Smooth muscle cell (in vitro differentiated cells): ENCODE measurements around the gene SIPA1L3. TPM values are rescaled to one million over a fixed set of nuclear protein-coding genes. Genes with fewer than 3 reads are reported as not detected.

Experiments
- DNase-seq: peaks from one replicate; lab custom pipeline; 2025; ENCODE audit not compliant: unreplicated experiment; lab: John Stamatoyannopoulos, UW
- H2AFZ ChIP-seq: fragments of 200-600 bp; sonication (generic); 2 replicates; pipeline ENCODE4 v1.6.0; 2016; ENCODE audit warnings: antibody characterized with exemption, low read depth, mild to moderate bottlenecking
- H3F3A ChIP-seq: fragments of 200-600 bp; sonication (generic); 2 replicates; pipeline ENCODE4 v1.6.0; 2017; ENCODE audit warnings: antibody characterized with exemption, low read depth
- H3K27ac ChIP-seq: fragments of 200-600 bp; sonication (generic); 2 replicates; pipeline ENCODE4 v1.5.1; 2016; ENCODE audit warnings: low read depth, mild to moderate bottlenecking
- H3K27me3 ChIP-seq: fragments of 200-600 bp; sonication (generic); 2 replicates; pipeline ENCODE4 v1.6.1; 2016; ENCODE audit warnings: low read depth, mild to moderate bottlenecking
- H3K36me3 ChIP-seq: fragments of 200-600 bp; sonication (generic); 2 replicates; pipeline ENCODE4 v1.5.1; 2016; ENCODE audit warnings: low read depth
- H3K4me1 ChIP-seq: fragments of 200-600 bp; sonication (generic); 2 replicates; pipeline ENCODE4 v1.5.1; 2016; ENCODE audit warnings: low read depth
- H3K4me2 ChIP-seq: fragments of 200-600 bp; sonication (generic); 2 replicates; pipeline ENCODE4 v1.6.0; 2016; ENCODE audit warnings: mild to moderate bottlenecking
- H3K4me3 ChIP-seq: fragments of 200-600 bp; sonication (generic); 2 replicates; pipeline ENCODE4 v1.5.1; 2016; ENCODE audit warnings: mild to moderate bottlenecking
- H3K79me2 ChIP-seq: fragments of 200-600 bp; sonication (generic); 2 replicates; pipeline ENCODE4 v1.6.0; 2016; ENCODE audit warnings: low read depth, mild to moderate bottlenecking
- H3K9ac ChIP-seq: fragments of 200-600 bp; sonication (generic); 2 replicates; pipeline ENCODE4 v1.6.0; 2016; ENCODE audit warnings: low read depth
- H3K9me3 ChIP-seq: fragments of 200-600 bp; sonication (generic); replicated peaks from 2 replicates; pipeline ENCODE4 v1.5.1; 2016; ENCODE audit warnings: low read depth
- H4K20me1 ChIP-seq: fragments of 200-600 bp; sonication (generic); 2 replicates; pipeline ENCODE4 v1.6.0; 2016; ENCODE audit warnings: low read depth
- CTCF ChIP-seq: fragments of 200-600 bp; sonication (generic); IDR thresholded peaks from 2 replicates; pipeline ENCODE4 v1.5.1; 2017; ENCODE audit warnings: borderline replicate concordance, mild to moderate bottlenecking, antibody characterized with exemption; ENCODE audit not compliant: insufficient read depth, poor library complexity, severe bottlenecking
- WGBS: methylation state at CpG from one replicate; pipeline ENCODE4 v1.1.7; 2016; ENCODE audit warnings: low lambda C conversion rate; 5-methylcytosine and 5-hydroxymethylcytosine counted together
- polyA plus RNA-seq: library from polyadenylated mRNA; unstranded; fragments of >200 nt; fragmentation: Nextera tagmentation; extraction: Ambion mirVana; gene quantifications from 2 replicates; pipeline ENCODE4 v1.2.1, GENCODE V29; 2016
- total RNA-seq: library from RNA; depleted of rRNA; stranded (reverse); fragments of >200 nt; gene quantifications from 2 replicates; pipeline ENCODE4 v1.2.3, GENCODE V29; 2014

SIPA1L3 gene
- total and polyA plus RNA-seq, 2 experiments from 2014 or later, result 6.5 to 7.6 TPM

- Histone ChIP-seq H3K27ac (no peak overlapping the region), H3K9me3 (no peaks in the 10 kb centered on the region), H3K27me3 (no peaks in the 10 kb centered on the region), H3K4me3 (no peak overlapping the region), H3K4me2 (no peak overlapping the region), H3K79me2 (no peaks in the 10 kb centered on the region), H3F3A (no peaks in the 10 kb centered on the region), H2AFZ (no peak overlapping the region), H3K4me1 (peaks cover 9% of the 10 kb centered on the region), H3K36me3 (no peaks in the 10 kb centered on the region), H3K9ac (no peak overlapping the region), H4K20me1 (peaks cover 43% of the 10 kb centered on the region)
- 79% methylated on average over 10 of the region's 10 CpGs for WGBS
- no peak for DNase-seq
- no peak for TF ChIP-seq CTCF
Measured at GRCh38 chr19:37986048-37986750, 79.2 kb downstream of the SIPA1L3 start.

- H3K9ac ChIP-seq, result no peak overlapping the region
- 74% methylated on average over 12 of the region's 12 CpGs for WGBS
- H3K9me3 ChIP-seq, result no peaks in the 10 kb centered on the region
- no peak for TF ChIP-seq CTCF
- no peaks in the 10 kb centered on the region for H3K27me3 ChIP-seq
- H3F3A ChIP-seq, result no peaks in the 10 kb centered on the region
- no peak overlapping the region for H3K4me3 ChIP-seq
- H3K4me1 ChIP-seq, result peaks cover 9% of the 10 kb centered on the region
- H3K36me3 ChIP-seq, result no peaks in the 10 kb centered on the region
- no peak overlapping the region for H3K4me2 ChIP-seq
- no peak for DNase-seq
- H4K20me1 ChIP-seq, result peaks cover 31% of the 10 kb centered on the region
- no peak overlapping the region for H2AFZ ChIP-seq
- no peak overlapping the region for H3K27ac ChIP-seq
- H3K79me2 ChIP-seq, result no peaks in the 10 kb centered on the region
Measured at GRCh38 chr19:37987356-37988332, 80.6 kb downstream of the SIPA1L3 start.

- no peaks in the 10 kb centered on the region for H3K79me2 ChIP-seq
- no peak for DNase-seq
- TF ChIP-seq CTCF, result no peak
- H3K27me3 ChIP-seq, result no peaks in the 10 kb centered on the region
- peaks cover 21% of the 10 kb centered on the region for H4K20me1 ChIP-seq
- no peak overlapping the region for H3K4me2 ChIP-seq
- H3K4me3 ChIP-seq, result no peak overlapping the region
- no peak overlapping the region for H2AFZ ChIP-seq
- H3K36me3 ChIP-seq, result no peaks in the 10 kb centered on the region
- peak overlapping the region; percentile 24 for H3K27ac ChIP-seq
- peaks cover 9% of the 10 kb centered on the region for H3K4me1 ChIP-seq
- no peak overlapping the region for H3K9ac ChIP-seq
- no peaks in the 10 kb centered on the region for H3K9me3 ChIP-seq
- no peaks in the 10 kb centered on the region for H3F3A ChIP-seq
- 44% methylated on average over 13 of the region's 13 CpGs for WGBS
Measured at GRCh38 chr19:37988758-37989635, 82.0 kb downstream of the SIPA1L3 start.
